Natural killer cell (primary cell): ENCODE results near the gene ARSK. TPM values are rescaled to one million over a fixed set of nuclear protein-coding genes. Genes with fewer than 3 reads are reported as not detected.

Experiments used
- ATAC-seq, 3 donors: fragments of 150-1000 bp in 2 of 3; fragments of 200-7000 bp in 1 of 3; cut with Tn5 transposase; 1 replicate in 1 of 3; 2 replicates in 2 of 3; pipeline ENCODE4 v1.10.0; 2021; ENCODE audit warnings: mild to moderate bottlenecking in 2 of 3, moderate library complexity in 2 of 3
- DNase-seq, 2 donors: peaks; one replicate each; pipeline versions ENCODE4 v3.0.0 to v3.0.0-alpha.2; 2013 to 2021; ENCODE audit warnings: mixed read lengths in 1 of 2
- H3K27ac ChIP-seq: one replicate; pipeline ENCODE4 v1.5.1; 2013; ENCODE audit warnings: mild to moderate bottlenecking, low read length
- H3K27me3 ChIP-seq: one replicate; pipeline ENCODE4 v1.6.1; 2013; ENCODE audit warnings: low read length; ENCODE audit not compliant: control insufficient read depth, insufficient read depth
- H3K36me3 ChIP-seq: one replicate; pipeline ENCODE4 v1.6.1; 2013; ENCODE audit warnings: low read length; ENCODE audit not compliant: control insufficient read depth, insufficient read depth
- H3K4me1 ChIP-seq: one replicate; pipeline ENCODE4 v1.6.1; 2013; ENCODE audit warnings: low read length; ENCODE audit not compliant: control insufficient read depth, insufficient read depth
- H3K4me3 ChIP-seq: one replicate; pipeline ENCODE4 v1.5.1; 2013; ENCODE audit warnings: low read length
- H3K9me3 ChIP-seq: one replicate; pipeline ENCODE4 v1.6.1; 2013; ENCODE audit warnings: low read length; ENCODE audit not compliant: control insufficient read depth, insufficient read depth
- H3K27ac Mint-ChIP-seq, 2 donors: one replicate each; pipeline ENCODE4 v1.8.0; 2022; ENCODE audit warnings: mild to moderate bottlenecking in 2 of 2, mixed read lengths in 2 of 2, moderate library complexity in 1 of 2
- H3K27me3 Mint-ChIP-seq, 2 donors: one replicate each; pipeline ENCODE4 v1.8.0; 2022; ENCODE audit warnings: low read depth in 2 of 2, mixed read lengths in 2 of 2
- H3K36me3 Mint-ChIP-seq: one replicate; pipeline ENCODE4 v1.8.0; 2022; ENCODE audit warnings: mixed read lengths
- H3K4me1 Mint-ChIP-seq, 2 donors: one replicate each; pipeline ENCODE4 v1.8.0; 2022; ENCODE audit warnings: mixed read lengths in 2 of 2
- H3K4me3 Mint-ChIP-seq: one replicate; pipeline ENCODE4 v1.8.0; 2022; ENCODE audit warnings: mild to moderate bottlenecking, moderate library complexity, mixed read lengths
- H3K9me3 Mint-ChIP-seq, 2 donors: one replicate each; pipeline ENCODE4 v1.8.0; 2022; ENCODE audit warnings: mixed read lengths in 2 of 2
- CTCF ChIP-seq: fragments of 200-600 bp; IDR thresholded peaks from one replicate; pipeline ENCODE4 v1.8.0; 2022; ENCODE audit warnings: antibody characterized with exemption
- WGBS: methylation state at CpG from one replicate; pipeline ENCODE4 v1.1.7; 2013; ENCODE audit warnings: missing lambda C conversion rate; ENCODE audit not compliant: insufficient coverage; 5-methylcytosine and 5-hydroxymethylcytosine counted together
- intact Hi-C: fragments of 100-400 bp; cut with micrococcal nuclease; formaldehyde crosslinking; loops from one replicate; pipeline ENCODE4 v1.14.2; 2022
- total RNA-seq, 4 donors: library from RNA; stranded (reverse); fragments of 120-200 nt in 1 of 4; gene quantifications; one replicate each; pipeline versions ENCODE4 v1.2.3 to v1.2.4, GENCODE V29; 2013 to 2022

ARSK gene
- total RNA-seq, 3 donors from 2014 or later (not counting 1 experiment from before 2014, with no cell fraction given): 2.8 to 5.8 (median 3.5) TPM

GRCh38 chr5:95619096-95619495 lies 64.2 kb downstream of the ARSK start:
- peaks cover 20% of the 10 kb centered on the region for H3K4me1 ChIP-seq
- DNase-seq: no peak

GRCh38 chr5:95619514-95620029 lies 64.7 kb downstream of the ARSK start:
- Mint-ChIP-seq H3K4me3 (peak overlapping the region; percentile 94), H3K9me3 (no peaks in the 10 kb centered on the region), H3K36me3 (no peaks in the 10 kb centered on the region), H3K27ac (peak overlapping the region; percentile 71 to 78), H3K27me3 (no peaks in the 10 kb centered on the region), H3K4me1 (peaks cover 32 to 36% of the 10 kb centered on the region in 2 donors)
- ATAC-seq (no peak), DNase-seq (no peak)
- no peaks in the 10 kb centered on the region for H3K27me3 ChIP-seq
- H3K36me3 ChIP-seq: no peaks in the 10 kb centered on the region
- no peaks in the 10 kb centered on the region for H3K9me3 ChIP-seq
- no peak overlapping the region for H3K27ac ChIP-seq
- H3K4me3 ChIP-seq: peak overlapping the region; percentile 66
- intact Hi-C loops: loop anchor here (10.0 kb wide), 2 partner anchors 65 to 1565 kb away; partner anchors contain the start of genes ARSK, RIOK2 and SKIC3
- peaks cover 20% of the 10 kb centered on the region for H3K4me1 ChIP-seq
- TF ChIP-seq CTCF: no peak
- 11% methylated on average over 19 of the region's 19 CpGs for WGBS

More at GRCh38 chr5:95619096-95619495, 64.2 kb downstream of the ARSK start:
- no peaks in the 10 kb centered on the region for H3K9me3 ChIP-seq
- TF ChIP-seq CTCF: no peak
- Mint-ChIP-seq H3K27ac (peak overlapping the region in 1 of 2 donors; percentile 78), H3K4me3 (peak overlapping the region; percentile 94), H3K4me1 (peaks cover 32 to 36% of the 10 kb centered on the region in 2 donors), H3K36me3 (peaks cover under 1% of the 10 kb centered on the region), H3K9me3 (no peaks in the 10 kb centered on the region), H3K27me3 (no peaks in the 10 kb centered on the region)
- intact Hi-C loops: no loop called here
- ATAC-seq: no peak
- no peaks in the 10 kb centered on the region for H3K36me3 ChIP-seq
- H3K27ac ChIP-seq: no peak overlapping the region
- H3K27me3 ChIP-seq: no peaks in the 10 kb centered on the region
- no peak overlapping the region for H3K4me3 ChIP-seq
- WGBS: 84% methylated on average over 3 of the region's 4 CpGs

- Histone ChIP-seq H3K4me1 (peaks cover 20% of the 10 kb centered on the region), H3K36me3 (no peaks in the 10 kb centered on the region), H3K27ac (no peak within 1 kb of the TSS), H3K27me3 (no peaks in the 10 kb centered on the region), H3K4me3 (peak within 1 kb of the TSS; percentile 66), H3K9me3 (no peaks in the 10 kb centered on the region)
- Mint-ChIP-seq H3K4me1 (peaks cover 32 to 36% of the 10 kb centered on the region in 2 donors), H3K9me3 (no peaks in the 10 kb centered on the region), H3K4me3 (peak within 1 kb of the TSS; percentile 94), H3K36me3 (no peaks in the 10 kb centered on the region), H3K27me3 (no peaks in the 10 kb centered on the region), H3K27ac (peak within 1 kb of the TSS; percentile 71 to 78)
- WGBS: under 1% methylated on average over 85 of the region's 85 CpGs
- intact Hi-C loops: loop anchor here (10.0 kb wide), 2 partner anchors 65 to 1565 kb away; partner anchors contain the start of genes ARSK, RIOK2 and SKIC3
- DNase-seq (peak; percentile 57 to 80), ATAC-seq (peak; percentile 79 to 83 (median 81))
- TF ChIP-seq CTCF: no peak
Measured at GRCh38 chr5:95620030-95620869, 65.3 kb downstream of the ARSK start, which contains the start of gene GPR150. GPR150 (plus strand) TSS chr5:95620087; CDS start chr5:95620276, 189 bp downstream.
